Endodermal cell (in vitro differentiated cells): ENCODE measurements around the gene SNRPA. TPM values are rescaled to one million over a fixed set of nuclear protein-coding genes. Genes with fewer than 3 reads are reported as not detected.
A peak's percentile ranks its signal among the peaks of the same experiment; 100 is the strongest.

Source experiments
- DNase-seq: peaks from one replicate; pipeline ENCODE4 v3.0.0-alpha.2; 2017
- H3K27ac ChIP-seq: 2 replicates; pipeline ENCODE4 v1.5.1; 2013; ENCODE audit warnings: mild to moderate bottlenecking, low read depth, low read length, moderate library complexity
- H3K27me3 ChIP-seq: 2 replicates; pipeline ENCODE4 v1.6.1; 2013; ENCODE audit warnings: mild to moderate bottlenecking, low read length, moderate library complexity; ENCODE audit not compliant: insufficient read depth, control insufficient read depth, poor library complexity, severe bottlenecking
- H3K36me3 ChIP-seq: 2 replicates; pipeline ENCODE4 v1.7.0; 2013; ENCODE audit warnings: mild to moderate bottlenecking, low read length, moderate library complexity; ENCODE audit not compliant: control insufficient read depth, insufficient read depth
- H3K4me1 ChIP-seq: one replicate; pipeline ENCODE4 v1.7.0; 2013; ENCODE audit warnings: low read length; ENCODE audit not compliant: control insufficient read depth, insufficient read depth
- H3K4me3 ChIP-seq: 2 replicates; pipeline ENCODE4 v1.5.1; 2013; ENCODE audit warnings: mild to moderate bottlenecking, low read length, moderate library complexity
- H3K9ac ChIP-seq: 2 replicates; pipeline ENCODE4 v1.6.1; 2013; ENCODE audit warnings: mild to moderate bottlenecking, low read length, moderate library complexity; ENCODE audit not compliant: poor library complexity, severe bottlenecking; ENCODE audit errors: extremely low read depth
- H3K9me3 ChIP-seq: 2 replicates; pipeline ENCODE4 v1.6.1; 2013; ENCODE audit warnings: mild to moderate bottlenecking, low read length, moderate library complexity; ENCODE audit not compliant: control insufficient read depth
- H3K27ac Mint-ChIP-seq: 2 replicates; pipeline ENCODE4 v1.8.0; 2020; ENCODE audit warnings: mixed read lengths
- H3K27me3 Mint-ChIP-seq: 2 replicates; pipeline ENCODE4 v1.8.0; 2021; ENCODE audit warnings: mild to moderate bottlenecking, mixed read lengths; ENCODE audit not compliant: insufficient read depth
- H3K36me3 Mint-ChIP-seq: 2 replicates; pipeline ENCODE4 v1.8.0; 2020; ENCODE audit warnings: low read depth, mixed read lengths
- H3K4me1 Mint-ChIP-seq: 2 replicates; pipeline ENCODE4 v1.8.0; 2020; ENCODE audit warnings: mixed read lengths
- H3K4me3 Mint-ChIP-seq: 2 replicates; pipeline ENCODE4 v1.8.0; 2020; ENCODE audit warnings: mild to moderate bottlenecking, moderate library complexity, mixed read lengths
- H3K9me3 Mint-ChIP-seq: 2 replicates; pipeline ENCODE4 v1.8.0; 2020; ENCODE audit warnings: mild to moderate bottlenecking, mixed read lengths
- WGBS, 2 experiments: methylation state at CpG; one replicate each; pipeline versions ENCODE4 v1.1.5 to v1.1.7; 2013; ENCODE audit warnings: missing lambda C conversion rate in 2 of 2, mixed read lengths in 1 of 2; ENCODE audit not compliant: insufficient coverage in 1 of 2, insufficient read length in 1 of 2; 5-methylcytosine and 5-hydroxymethylcytosine counted together
- total RNA-seq, 2 donors: library from RNA; stranded (reverse); fragmentation: NEBNext Ultra II Directional in 1 of 2; extraction: Animal tissue kit (Norgen Biotek cat#: 25700) in 1 of 2; gene quantifications; 2 replicates in 1 of 2; 3 replicates in 1 of 2; pipeline ENCODE4 v1.2.1, GENCODE V29; 2021
- TF ChIP-seq, protein P1 (sequence below): fragments of 200-600 bp; sonication (generic); conservative IDR thresholded peaks from 2 replicates; pipeline ENCODE4 v1.5.0; 2021; ENCODE audit warnings: antibody characterized with exemption, mild to moderate bottlenecking

The SNRPA gene
- total RNA-seq, 2 donors from 2014 or later: 160 to 199 TPM

DNA sequence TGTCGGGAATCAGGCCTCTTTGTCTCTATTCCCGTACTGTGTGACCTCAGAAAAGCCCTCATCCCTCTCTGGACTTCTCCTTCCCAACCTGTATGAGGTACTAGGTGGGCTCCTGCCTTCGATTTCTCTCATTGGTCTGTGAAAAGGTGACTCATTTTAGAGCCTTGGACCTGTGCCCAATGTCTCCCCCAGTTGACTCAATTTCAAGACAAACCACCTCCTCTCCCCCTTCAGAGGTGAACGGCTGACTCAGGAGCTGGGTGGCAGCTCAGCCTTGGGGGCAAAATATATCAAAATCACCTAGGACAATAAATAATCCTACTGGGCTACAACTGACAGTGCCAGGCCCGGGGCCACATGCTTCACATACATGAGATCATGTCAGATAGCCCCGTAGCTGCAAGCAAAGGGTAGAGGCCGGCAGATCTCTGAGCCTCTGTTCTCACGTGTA is 34.9 kb upstream of the SNRPA start:
- peak overlapping the region; percentile 66 for H3K27ac ChIP-seq

DNA sequence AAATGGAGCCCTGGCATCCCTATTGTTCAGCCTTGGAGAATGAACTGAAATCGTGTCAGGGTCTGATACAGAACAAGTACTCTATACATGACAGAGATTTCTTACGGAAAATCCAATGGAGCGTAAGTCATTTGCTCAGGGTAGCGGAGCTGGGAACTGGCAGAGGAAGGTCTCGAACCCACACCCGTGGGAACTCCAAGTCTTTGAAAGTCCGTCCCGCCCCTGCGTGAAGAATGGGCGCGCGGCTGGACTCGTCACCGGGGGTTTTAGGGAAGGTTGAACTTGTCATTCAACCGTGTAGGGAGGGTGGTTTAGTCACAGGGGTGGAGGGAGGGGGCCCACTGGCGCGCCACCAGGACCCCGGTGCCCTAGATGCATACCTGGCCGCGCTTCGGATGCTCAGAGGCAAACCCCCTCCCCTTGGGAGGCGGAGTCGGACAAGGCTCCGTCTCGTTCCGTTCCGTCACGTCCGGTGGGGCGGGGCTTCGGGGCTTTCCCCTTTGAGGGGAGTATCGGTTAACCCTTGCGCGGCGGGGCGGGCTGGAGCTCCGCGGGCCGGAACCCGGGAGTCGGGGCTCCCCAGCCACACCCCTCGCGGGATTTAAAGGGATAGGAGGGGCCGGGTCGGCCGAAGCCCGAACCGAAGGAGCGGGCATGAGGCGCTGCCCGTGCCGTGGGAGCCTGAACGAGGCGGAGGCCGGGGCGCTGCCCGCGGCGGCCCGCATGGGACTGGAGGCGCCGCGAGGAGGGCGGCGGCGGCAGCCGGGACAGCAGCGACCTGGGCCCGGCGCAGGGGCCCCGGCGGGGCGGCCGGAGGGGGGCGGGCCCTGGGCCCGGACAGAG is 34.3 kb upstream of the SNRPA start, which contains the start of the genes COQ8B and ITPKC:
Gene COQ8B (minus strand): TSS at position 405 of the 843 bp plus-strand sequence. CDS start 2,254 bp downstream, outside the sequence.
Gene ITPKC (plus strand): TSS at position 631 of the 843 bp plus-strand sequence. CDS start 24 bp downstream, at position 655.
- H3K4me1 Mint-ChIP-seq: peaks cover 19% of the 10 kb centered on the region
- peak within 1 kb of the TSS; percentile 91 for H3K4me3 Mint-ChIP-seq
- no peaks in the 10 kb centered on the region for H3K9me3 Mint-ChIP-seq
- H3K4me1 ChIP-seq: no peaks in the 10 kb centered on the region
- H3K9me3 ChIP-seq: no peaks in the 10 kb centered on the region
- H3K36me3 Mint-ChIP-seq: peaks cover 24% of the 10 kb centered on the region
- H3K27me3 ChIP-seq: no peaks in the 10 kb centered on the region
- peak; percentile 100 for DNase-seq
- H3K27me3 Mint-ChIP-seq: no peaks in the 10 kb centered on the region
- WGBS, 2 experiments: 0 to 1% methylated on average over 30 to 76 of the region's 76 CpGs
- peak within 1 kb of the TSS; percentile 94 for H3K4me3 ChIP-seq
- TF ChIP-seq, protein P1, sequence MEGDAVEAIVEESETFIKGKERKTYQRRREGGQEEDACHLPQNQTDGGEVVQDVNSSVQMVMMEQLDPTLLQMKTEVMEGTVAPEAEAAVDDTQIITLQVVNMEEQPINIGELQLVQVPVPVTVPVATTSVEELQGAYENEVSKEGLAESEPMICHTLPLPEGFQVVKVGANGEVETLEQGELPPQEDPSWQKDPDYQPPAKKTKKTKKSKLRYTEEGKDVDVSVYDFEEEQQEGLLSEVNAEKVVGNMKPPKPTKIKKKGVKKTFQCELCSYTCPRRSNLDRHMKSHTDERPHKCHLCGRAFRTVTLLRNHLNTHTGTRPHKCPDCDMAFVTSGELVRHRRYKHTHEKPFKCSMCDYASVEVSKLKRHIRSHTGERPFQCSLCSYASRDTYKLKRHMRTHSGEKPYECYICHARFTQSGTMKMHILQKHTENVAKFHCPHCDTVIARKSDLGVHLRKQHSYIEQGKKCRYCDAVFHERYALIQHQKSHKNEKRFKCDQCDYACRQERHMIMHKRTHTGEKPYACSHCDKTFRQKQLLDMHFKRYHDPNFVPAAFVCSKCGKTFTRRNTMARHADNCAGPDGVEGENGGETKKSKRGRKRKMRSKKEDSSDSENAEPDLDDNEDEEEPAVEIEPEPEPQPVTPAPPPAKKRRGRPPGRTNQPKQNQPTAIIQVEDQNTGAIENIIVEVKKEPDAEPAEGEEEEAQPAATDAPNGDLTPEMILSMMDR: peak; percentile 52
- H3K27ac Mint-ChIP-seq: peak within 1 kb of the TSS; percentile 91
- peak within 1 kb of the TSS; percentile 67 for H3K9ac ChIP-seq
- H3K36me3 ChIP-seq: peaks cover 16% of the 10 kb centered on the region
- H3K27ac ChIP-seq: peak within 1 kb of the TSS; percentile 66

More for the DNA sequence above, 34.9 kb upstream of the SNRPA start:
- H3K9ac ChIP-seq: peak overlapping the region; percentile 67
- WGBS, 2 experiments: 4 to 14% methylated on average over 5 to 8 of the region's 8 CpGs
- Mint-ChIP-seq H3K36me3 (peaks cover 29% of the 10 kb centered on the region), H3K27ac (peak overlapping the region; percentile 89), H3K4me3 (peak overlapping the region; percentile 91), H3K27me3 (no peaks in the 10 kb centered on the region), H3K9me3 (no peaks in the 10 kb centered on the region), H3K4me1 (peaks cover 19% of the 10 kb centered on the region)
- peak; percentile 68 for DNase-seq
- no peaks in the 10 kb centered on the region for H3K27me3 ChIP-seq
- no peaks in the 10 kb centered on the region for H3K9me3 ChIP-seq
- H3K4me3 ChIP-seq: peak overlapping the region; percentile 94
- H3K4me1 ChIP-seq: no peaks in the 10 kb centered on the region
- peaks cover 19% of the 10 kb centered on the region for H3K36me3 ChIP-seq
- TF ChIP-seq, protein P1: no peak

GRCh38 chr19:40717325-40717879 is 33.6 kb upstream of the SNRPA start:
- H3K27me3 ChIP-seq: no peaks in the 10 kb centered on the region
- Mint-ChIP-seq H3K27me3 (no peaks in the 10 kb centered on the region), H3K27ac (peak overlapping the region; percentile 91), H3K9me3 (no peaks in the 10 kb centered on the region), H3K4me3 (peak overlapping the region; percentile 91), H3K36me3 (peaks cover 28% of the 10 kb centered on the region), H3K4me1 (peaks cover 19% of the 10 kb centered on the region)
- no peak for DNase-seq
- H3K36me3 ChIP-seq: peaks cover 21% of the 10 kb centered on the region
- WGBS, 2 experiments: 1 to 3% methylated on average over 13 to 20 of the region's 20 CpGs
- peak overlapping the region; percentile 67 for H3K9ac ChIP-seq
- H3K27ac ChIP-seq: no peak overlapping the region
- H3K4me3 ChIP-seq: peak overlapping the region; percentile 94
- TF ChIP-seq, protein P1: no peak
- no peaks in the 10 kb centered on the region for H3K4me1 ChIP-seq
- no peaks in the 10 kb centered on the region for H3K9me3 ChIP-seq
